AG04449 (cell line): Measurements from ENCODE around the gene PRKAR1B.

ENCODE experiments used
- CTCF ChIA-PET: fragments of 350-600 bp; formaldehyde crosslinking; extraction: SDS; loops from one replicate; lab custom pipeline; 2021; ENCODE audit warnings: antibody characterized with exemption; lab: Yijun Ruan, JAX
- POLR2A ChIA-PET: fragments of 400-600, 350-600 bp; formaldehyde crosslinking; extraction: SDS; loops from one replicate; lab custom pipeline; 2020; ENCODE audit warnings: antibody characterized with exemption, inconsistent platforms; lab: Yijun Ruan, JAX
- DNase-seq: peaks from one replicate; pipeline ENCODE4 v3.0.0-alpha.2; 2010; ENCODE audit warnings: low read depth, low spot score
- H3K4me3 ChIP-seq: 2 replicates; pipeline ENCODE4 v1.5.1; 2011; ENCODE audit warnings: low read depth, mild to moderate bottlenecking, control low read depth, low read length
- CTCF ChIP-seq: IDR thresholded peaks from one replicate; pipeline ENCODE4 v1.5.1; 2011; ENCODE audit warnings: mild to moderate bottlenecking, moderate library complexity, low read length, control low read depth, inconsistent platforms; ENCODE audit not compliant: insufficient read depth; ENCODE audit errors: missing control alignments

The PRKAR1B gene

GRCh38 chr7:713488-714230 lies 13.4 kb downstream of the PRKAR1B start:
- H3K4me3 ChIP-seq, result no peak overlapping the region
- DNase-seq, result no peak
- CTCF ChIA-PET, result no interaction called here
- POLR2A ChIA-PET, result no interaction called here
- TF ChIP-seq CTCF, result no peak

GRCh38 chr7:713139-713457 lies 14.0 kb downstream of the PRKAR1B start:
- no peak for DNase-seq
- TF ChIP-seq CTCF, result no peak
- no peak overlapping the region for H3K4me3 ChIP-seq
- ChIA-PET POLR2A (no interaction called here), CTCF (no interaction called here)

- POLR2A ChIA-PET, result no interaction called here
- TF ChIP-seq CTCF, result no peak
- DNase-seq, result no peak
- H3K4me3 ChIP-seq, result peak overlapping the region; percentile 37
- CTCF ChIA-PET, result no interaction called here
Observed at GRCh38 chr7:712381-713138, 14.5 kb downstream of the PRKAR1B start.

GRCh38 chr7:711922-712380 lies 15.1 kb downstream of the PRKAR1B start:
- no peak for TF ChIP-seq CTCF
- H3K4me3 ChIP-seq, result peak overlapping the region; percentile 37
- DNase-seq, result no peak
- POLR2A ChIA-PET, result no interaction called here
- CTCF ChIA-PET, result no interaction called here

- TF ChIP-seq CTCF, result no peak
- ChIA-PET CTCF (no interaction called here), POLR2A (no interaction called here)
- H3K4me3 ChIP-seq, result peak overlapping the region; percentile 37
- no peak for DNase-seq
Observed at GRCh38 chr7:711093-711921, 15.8 kb downstream of the PRKAR1B start.

GRCh38 chr7:710161-710560 lies 16.9 kb downstream of the PRKAR1B start:
- POLR2A ChIA-PET, result no interaction called here
- TF ChIP-seq CTCF, result no peak
- H3K4me3 ChIP-seq, result no peak overlapping the region
- CTCF ChIA-PET, result no interaction called here
- DNase-seq, result no peak
